Progenitor cell of endocrine pancreas (in vitro differentiated cells): ENCODE results near the gene RBM43. TPM values are rescaled to one million over a fixed set of nuclear protein-coding genes. Genes with fewer than 3 reads are reported as not detected.
A peak's percentile ranks its signal among the peaks of the same experiment; 100 is the strongest.
"Not testable (repeated sequence)": the region's sequence is repeated elsewhere in the genome, so short reads cannot be mapped to it uniquely, and the experiment has no call there.

ENCODE experiments used
- DNase-seq: peaks from one replicate; pipeline ENCODE4 v3.0.0; 2021; ENCODE audit warnings: low spot score; ENCODE audit not compliant: unreplicated experiment
- H3K27ac Mint-ChIP-seq: 2 replicates; pipeline ENCODE4 v1.8.0; 2021; ENCODE audit warnings: mild to moderate bottlenecking, moderate library complexity, mixed read lengths
- H3K27me3 Mint-ChIP-seq: 2 replicates; pipeline ENCODE4 v1.8.0; 2021; ENCODE audit warnings: mixed read lengths
- H3K36me3 Mint-ChIP-seq: 2 replicates; pipeline ENCODE4 v1.8.0; 2022; ENCODE audit warnings: mixed read lengths; ENCODE audit not compliant: insufficient read depth
- H3K4me1 Mint-ChIP-seq: 2 replicates; pipeline ENCODE4 v1.8.0; 2021; ENCODE audit warnings: low read depth, mixed read lengths
- H3K4me3 Mint-ChIP-seq: 2 replicates; pipeline ENCODE4 v1.8.0; 2021; ENCODE audit warnings: low read depth, mild to moderate bottlenecking, moderate library complexity, mixed read lengths
- H3K9me3 Mint-ChIP-seq: 2 replicates; pipeline ENCODE4 v1.8.0; 2021; ENCODE audit warnings: low read depth, mixed read lengths
- CTCF ChIP-seq: fragments of 200-600 bp; sonication (generic); IDR thresholded peaks from one replicate; pipeline ENCODE4 v1.5.0; 2021; ENCODE audit warnings: antibody characterized with exemption, mild to moderate bottlenecking; ENCODE audit not compliant: unreplicated experiment
- long read RNA-seq: library from polyadenylated mRNA; unstranded; transcript quantifications from one replicate; pipeline ENCODE4 v2.0.0, GENCODE V29; 2020
- total RNA-seq: library from RNA; stranded (reverse); gene quantifications from 2 replicates; pipeline ENCODE4 v1.2.1, GENCODE V29; 2021

RBM43 gene
- 4.6 and 4.7 TPM in 2 replicates for total RNA-seq
- long read RNA-seq, full-length matches to known transcripts, result 1 of 2 reads
- long read RNA-seq, partial matches to known transcripts, result 1 of 2 reads
- long read RNA-seq, other reads (novel, unspliced or antisense), result 0 of 2 reads

DNA sequence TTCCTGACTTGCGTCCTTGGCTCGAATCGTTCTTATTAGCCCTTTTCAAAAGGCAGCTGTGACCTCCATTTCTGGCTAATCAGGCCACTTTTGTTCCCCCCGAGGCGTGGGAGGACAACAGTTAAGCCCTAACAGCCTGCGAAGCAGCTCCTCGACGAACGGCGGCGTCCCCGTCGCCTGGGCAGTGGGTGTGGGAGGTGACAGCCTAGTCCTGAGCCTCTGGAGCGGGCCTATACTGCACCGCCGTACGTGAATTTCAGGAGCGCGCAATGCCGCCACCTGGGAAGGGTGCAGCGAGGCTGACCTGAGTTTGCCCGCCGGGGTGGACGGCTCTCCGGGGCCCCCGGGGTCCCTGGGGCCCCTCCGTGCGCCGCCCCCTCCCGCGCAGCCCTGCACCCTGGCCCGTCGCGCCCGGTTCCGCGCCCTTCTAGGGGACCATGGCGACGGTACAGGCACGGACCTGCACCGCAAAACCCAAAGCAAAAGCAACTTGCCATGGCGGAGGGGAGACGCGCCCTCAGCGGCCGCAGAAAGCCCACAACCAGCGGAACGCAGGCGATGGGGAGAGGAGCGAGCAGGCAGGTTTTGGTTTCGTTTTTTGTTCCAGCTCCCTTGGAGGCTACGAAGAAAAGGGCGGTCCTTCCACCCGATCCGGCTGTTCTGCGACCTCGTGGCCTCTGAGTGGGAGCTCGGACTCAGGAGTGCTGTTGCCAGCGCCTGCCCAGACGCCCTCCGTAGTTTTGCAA, at the start of gene RBM43:
TSS of gene RBM43 (minus strand) at position 633 of the 746 bp plus-strand sequence. CDS start at position 497, 136 bp downstream.
- TF ChIP-seq CTCF, result peak; percentile 13
- H3K36me3 Mint-ChIP-seq, result no peaks in the 10 kb centered on the region
- peak within 1 kb of the TSS; percentile 78 for H3K4me3 Mint-ChIP-seq
- H3K27me3 Mint-ChIP-seq, result peaks cover 6% of the 10 kb centered on the region
- H3K9me3 Mint-ChIP-seq, result no peaks in the 10 kb centered on the region
- peaks cover 13% of the 10 kb centered on the region for H3K4me1 Mint-ChIP-seq
- peak; percentile 48 for DNase-seq
- H3K27ac Mint-ChIP-seq, result peak within 1 kb of the TSS; percentile 97

- H3K4me1 Mint-ChIP-seq, DNase-seq, H3K4me3 Mint-ChIP-seq, H3K36me3 Mint-ChIP-seq, H3K27me3 Mint-ChIP-seq, H3K27ac Mint-ChIP-seq, H3K9me3 Mint-ChIP-seq: not testable (repeated sequence)
Observed at GRCh38 chr2:151310313-151310712, 48.6 kb upstream of the RBM43 start.

GRCh38 chr2:151306621-151307020, 45.0 kb upstream of the RBM43 start:
- no peaks in the 10 kb centered on the region for H3K4me1 Mint-ChIP-seq
- H3K27me3 Mint-ChIP-seq, result no peaks in the 10 kb centered on the region
- H3K36me3 Mint-ChIP-seq, result no peaks in the 10 kb centered on the region
- no peak overlapping the region for H3K27ac Mint-ChIP-seq
- no peaks in the 10 kb centered on the region for H3K9me3 Mint-ChIP-seq
- no peak for TF ChIP-seq CTCF
- no peak for DNase-seq
- no peak overlapping the region for H3K4me3 Mint-ChIP-seq

DNA sequence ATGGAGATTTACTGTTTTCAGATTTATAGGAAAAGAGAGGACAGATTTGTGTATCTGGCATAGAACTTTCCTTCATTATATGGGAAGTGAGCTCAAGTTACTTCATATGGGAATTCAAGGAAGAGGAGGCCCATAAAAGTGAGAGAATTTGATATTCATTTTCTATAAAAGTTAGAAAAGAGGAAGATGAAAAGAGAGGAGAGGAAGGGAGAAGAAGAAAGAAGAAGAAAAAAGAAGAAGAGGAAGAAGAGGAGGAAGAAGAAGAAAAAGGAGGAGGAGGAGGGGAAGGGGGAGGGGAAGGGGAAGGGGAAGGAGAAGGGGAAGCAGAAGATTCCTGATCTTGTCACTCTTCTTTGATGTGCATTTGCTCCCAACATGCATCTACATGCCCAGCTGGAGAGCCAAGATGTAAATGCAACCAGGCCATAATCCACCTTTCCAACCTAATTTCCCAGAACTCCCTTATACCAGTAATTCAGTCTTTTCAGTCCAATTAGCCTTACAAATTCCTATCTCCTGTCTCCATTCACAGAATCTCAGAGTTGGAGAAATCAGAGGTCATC, 43.5 kb upstream of the RBM43 start:
- no peak overlapping the region for H3K27ac Mint-ChIP-seq
- H3K27me3 Mint-ChIP-seq, result no peaks in the 10 kb centered on the region

GRCh38 chr2:151302879-151303278, 41.2 kb upstream of the RBM43 start:
- Mint-ChIP-seq H3K27me3 (no peaks in the 10 kb centered on the region), H3K4me1 (no peaks in the 10 kb centered on the region), H3K4me3 (no peak overlapping the region), H3K9me3 (no peaks in the 10 kb centered on the region), H3K27ac (peak overlapping the region; percentile 51), H3K36me3 (no peaks in the 10 kb centered on the region)
- TF ChIP-seq CTCF, result no peak
- DNase-seq, result no peak

More for the DNA sequence above, 43.5 kb upstream of the RBM43 start:
- Mint-ChIP-seq H3K9me3 (no peaks in the 10 kb centered on the region), H3K4me3 (no peak overlapping the region), H3K4me1 (no peaks in the 10 kb centered on the region), H3K36me3 (no peaks in the 10 kb centered on the region)
- no peak for TF ChIP-seq CTCF
- DNase-seq, result no peak
